NCI-H1092 treated with DMSO at 0.1 percent for 48 hours (cell line): ENCODE results near the gene PROX2.

Experiments
- DNase-seq: peaks from one replicate; lab custom pipeline; 2025; lab: John Stamatoyannopoulos, UW

The PROX2 gene

GRCh38 chr14:74875941-74876913, at the start of gene PROX2:
Gene PROX2, minus strand, starts transcription at chr14:74876145. Its CDS starts 12,311 bp downstream, at chr14:74863834.
- no peak for DNase-seq

DNA sequence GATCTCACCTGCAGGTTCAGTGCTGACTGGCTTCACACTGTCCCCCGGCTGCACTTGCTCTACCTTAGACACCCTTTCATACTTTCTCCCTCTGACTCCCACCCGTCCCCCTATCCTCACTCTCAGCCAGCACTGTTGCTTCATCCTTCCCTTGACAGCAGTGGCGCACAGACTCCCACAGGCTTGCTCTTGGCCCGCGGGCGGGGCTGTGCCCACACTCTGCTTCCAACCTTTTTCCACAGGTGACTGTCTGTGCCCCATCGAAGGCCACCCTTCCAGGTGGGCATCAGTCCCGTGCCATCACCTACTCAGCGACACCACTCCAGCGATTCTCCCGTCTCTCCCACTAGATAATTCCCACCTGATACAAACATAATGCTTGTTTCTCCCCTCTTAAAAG, 48.1 kb upstream of the PROX2 start:
- DNase-seq: no peak

DNA sequence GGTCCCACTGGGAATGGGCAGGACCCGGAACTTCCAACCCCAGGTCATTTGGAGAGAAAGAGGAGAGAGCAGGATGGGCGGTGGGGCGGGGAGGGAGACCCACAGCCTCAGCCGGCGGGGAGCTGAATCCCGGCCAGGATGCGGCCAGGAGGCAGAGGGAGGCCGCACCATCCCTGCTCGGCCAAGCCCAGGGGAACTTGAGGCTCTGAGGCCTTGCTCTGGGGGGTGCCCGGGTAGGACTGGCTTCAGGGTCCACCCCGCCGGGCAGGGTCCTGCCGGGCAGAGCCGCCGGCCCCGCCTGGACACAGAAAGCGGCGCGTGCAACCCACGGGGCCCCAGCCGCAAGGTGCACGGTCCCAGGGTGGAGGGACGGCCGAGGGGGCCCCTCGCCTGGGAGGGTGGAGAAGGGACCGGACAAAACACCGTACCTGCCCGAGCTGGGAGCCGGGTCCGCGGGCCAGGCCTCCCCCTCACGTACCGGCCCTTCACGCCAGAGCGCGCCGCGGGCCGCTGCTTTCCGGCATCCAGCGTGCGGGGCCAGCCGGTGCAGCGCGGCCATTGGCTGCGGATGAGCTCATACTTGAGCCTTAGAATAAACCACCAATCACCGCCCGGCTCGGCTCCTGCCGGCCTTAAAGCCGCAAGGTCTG, 46.9 kb upstream of the PROX2 start, which contains the start of gene RPS6KL1:
RPS6KL1 (minus strand) TSS at position 509 of the 650 bp plus-strand sequence. CDS start 1,719 bp downstream, outside the sequence.
- peak; percentile 80 for DNase-seq

- no peak for DNase-seq
Observed at GRCh38 chr14:74921987-74922751, 46.2 kb upstream of the PROX2 start.

- no peak for DNase-seq
Observed at GRCh38 chr14:74921053-74921620, 45.2 kb upstream of the PROX2 start.

- DNase-seq: no peak
Observed at GRCh38 chr14:74920281-74920680, 44.3 kb upstream of the PROX2 start.

DNA sequence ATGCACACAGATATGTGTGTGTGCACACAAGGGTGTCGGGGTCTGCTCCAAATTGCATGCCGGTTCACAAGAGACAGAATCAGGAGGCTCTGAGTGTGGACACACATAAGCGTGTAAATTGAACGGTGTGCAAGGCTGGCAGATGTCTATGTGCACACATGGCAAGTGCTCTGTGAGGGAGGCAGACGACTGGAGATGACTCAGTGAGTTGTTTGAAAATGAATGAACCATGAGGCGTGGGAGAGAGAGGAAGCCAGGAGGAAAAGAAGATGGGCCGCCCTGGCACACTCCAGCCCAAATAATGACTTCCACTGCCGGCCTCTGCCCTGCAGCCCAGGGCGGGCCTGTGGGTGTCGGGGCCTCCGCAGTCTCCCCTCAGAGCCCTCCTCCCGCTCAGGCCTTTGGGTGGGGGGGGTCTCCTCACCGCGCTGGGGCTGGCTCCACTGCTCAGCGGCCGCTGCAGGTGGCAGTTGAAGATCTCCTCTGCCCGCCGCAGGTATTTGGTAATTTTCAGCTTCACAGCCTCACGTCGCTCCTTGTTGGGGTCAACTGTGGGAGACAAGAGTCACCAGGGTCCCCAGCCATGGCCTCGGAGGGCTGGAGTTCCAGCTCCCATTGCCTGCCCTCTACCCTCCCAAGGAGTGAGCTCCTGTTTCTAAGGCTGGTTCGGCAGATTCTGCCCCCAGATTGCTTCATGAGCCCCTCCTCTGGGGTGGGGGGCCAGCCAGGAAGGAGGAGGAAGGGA, 43.6 kb upstream of the PROX2 start:
- no peak for DNase-seq

DNA sequence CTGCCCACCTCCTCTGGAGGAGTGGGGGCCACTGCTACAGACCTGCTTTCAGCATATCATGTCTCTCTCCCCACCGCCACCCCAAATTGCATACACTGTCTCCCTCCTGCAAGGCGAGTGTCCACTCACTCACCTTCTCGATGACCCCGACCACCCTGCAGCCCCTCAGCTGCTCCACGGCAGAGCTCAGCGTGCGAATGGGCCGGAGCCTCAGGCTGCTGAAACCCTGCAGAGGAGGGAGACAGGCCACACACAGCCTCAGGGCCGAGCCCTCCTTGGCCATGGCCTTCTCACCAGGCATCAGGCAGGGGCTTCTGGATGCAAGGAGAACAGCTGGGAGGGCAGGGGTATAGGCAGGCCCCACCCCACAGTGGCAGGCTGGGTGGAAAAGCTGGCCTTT, 42.4 kb upstream of the PROX2 start:
- DNase-seq: no peak

- no peak for DNase-seq
Observed at GRCh38 chr14:74917646-74918081, 41.7 kb upstream of the PROX2 start.

DNA sequence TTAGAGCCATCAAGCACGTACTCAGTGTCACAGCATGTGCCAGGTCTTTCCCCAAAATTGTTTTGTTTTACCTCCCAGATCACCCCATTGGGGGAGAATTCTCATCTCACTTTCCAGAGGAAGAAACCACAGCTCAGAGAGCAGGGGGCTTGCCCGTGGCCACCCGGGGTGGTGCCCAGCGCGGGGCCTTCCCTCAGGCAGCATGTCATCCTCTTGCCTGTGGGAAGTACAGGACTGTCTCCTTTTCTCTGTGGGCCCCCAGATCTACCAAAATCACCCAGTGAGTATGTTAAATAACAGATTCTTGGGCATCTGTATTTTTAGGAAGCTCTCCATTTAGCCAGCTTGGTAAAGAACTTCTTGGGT, 41.2 kb upstream of the PROX2 start:
- no peak for DNase-seq

GRCh38 chr14:74915826-74916225, 39.9 kb upstream of the PROX2 start:
- DNase-seq: no peak

GRCh38 chr14:74915426-74915825, 39.5 kb upstream of the PROX2 start:
- no peak for DNase-seq

DNA sequence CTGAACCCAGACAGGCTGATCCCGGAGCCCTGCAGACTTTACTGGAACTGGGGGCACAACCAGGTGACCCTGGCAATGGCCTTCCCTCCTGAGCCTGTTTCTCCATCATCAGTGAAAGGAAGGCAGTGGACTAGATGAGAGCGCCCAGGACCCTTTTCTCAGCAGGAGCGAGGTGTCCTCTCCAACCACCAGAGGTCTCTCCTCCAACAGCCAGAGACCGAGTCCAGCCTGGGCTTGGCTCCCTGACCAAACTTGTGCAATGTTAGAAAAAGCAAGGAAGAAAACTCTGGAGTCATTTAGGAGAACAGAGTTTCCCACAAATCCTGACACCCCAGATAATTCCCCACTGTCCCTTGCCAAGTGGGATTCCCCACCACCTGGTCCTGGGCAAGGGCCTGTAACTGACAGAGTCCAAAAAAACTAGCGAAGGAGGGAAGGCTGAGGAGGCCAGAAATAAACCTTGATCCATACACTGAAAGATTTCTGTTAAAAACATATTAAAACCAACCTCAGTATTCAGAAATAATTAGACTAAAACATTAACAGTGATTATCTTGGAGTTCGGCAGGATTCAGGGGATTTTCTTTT, 38.1 kb upstream of the PROX2 start:
- DNase-seq: no peak

- no peak for DNase-seq
Observed at GRCh38 chr14:74913393-74913910, 37.5 kb upstream of the PROX2 start.

DNA sequence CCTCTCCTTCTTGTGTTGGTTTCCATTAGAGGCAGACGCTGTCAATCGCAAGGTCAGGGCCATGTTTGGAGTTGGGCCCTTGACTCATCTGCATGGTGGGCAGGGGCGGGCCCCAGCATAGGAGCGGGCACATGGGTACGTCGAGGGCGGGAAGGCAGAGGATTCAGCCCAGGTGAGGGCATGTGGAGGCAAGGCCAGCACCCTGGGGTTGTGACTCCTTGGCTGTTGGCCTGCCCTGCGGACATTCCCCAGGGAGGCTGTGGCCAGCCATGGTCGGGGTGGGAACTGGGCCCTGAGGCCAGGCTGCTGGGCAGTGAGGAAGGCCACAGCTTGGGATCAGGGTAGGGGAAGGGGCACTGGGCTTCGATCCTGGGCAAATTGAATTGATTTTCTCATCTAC, 36.9 kb upstream of the PROX2 start:
- no peak for DNase-seq

DNA sequence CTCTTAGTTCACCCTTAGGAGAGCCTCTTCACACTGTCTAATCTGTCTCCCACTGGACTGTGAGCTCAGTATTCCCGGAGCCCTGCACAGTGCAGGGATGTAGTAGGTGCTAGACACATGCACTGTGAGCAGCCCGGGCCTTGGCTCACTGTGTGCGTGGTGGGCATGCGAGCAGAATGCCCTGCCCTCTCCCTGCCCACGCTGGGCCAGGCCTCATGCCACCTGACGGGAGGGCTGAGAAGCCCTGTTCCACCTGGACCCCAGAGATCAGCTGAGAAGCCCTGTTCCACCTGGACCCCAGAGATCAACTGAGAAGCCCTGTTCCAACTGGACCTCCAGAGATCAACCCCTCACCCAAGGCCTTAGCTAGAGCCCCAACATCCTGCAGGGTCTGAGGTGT, 36.2 kb upstream of the PROX2 start:
- DNase-seq: no peak

DNA sequence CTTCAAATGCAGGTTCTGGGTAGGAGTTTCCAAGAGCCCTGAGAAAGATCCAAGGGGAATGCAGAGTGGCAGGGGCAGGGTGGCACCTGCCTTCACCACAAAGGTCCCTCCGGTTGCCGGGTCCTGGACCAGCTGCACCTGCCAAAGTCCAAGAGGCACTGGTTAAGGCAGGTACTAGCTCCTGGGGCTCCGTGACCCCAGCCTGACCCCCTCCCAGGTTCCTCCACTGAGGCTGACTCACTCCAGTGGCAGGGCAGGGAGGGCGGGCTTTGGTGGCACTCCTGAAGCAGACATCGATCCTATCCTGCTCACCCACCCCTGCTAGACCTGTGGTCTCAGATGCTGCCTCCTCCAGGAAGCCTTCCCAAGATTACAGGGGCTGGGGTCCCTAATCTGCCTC, 35.8 kb upstream of the PROX2 start:
- no peak for DNase-seq

DNA sequence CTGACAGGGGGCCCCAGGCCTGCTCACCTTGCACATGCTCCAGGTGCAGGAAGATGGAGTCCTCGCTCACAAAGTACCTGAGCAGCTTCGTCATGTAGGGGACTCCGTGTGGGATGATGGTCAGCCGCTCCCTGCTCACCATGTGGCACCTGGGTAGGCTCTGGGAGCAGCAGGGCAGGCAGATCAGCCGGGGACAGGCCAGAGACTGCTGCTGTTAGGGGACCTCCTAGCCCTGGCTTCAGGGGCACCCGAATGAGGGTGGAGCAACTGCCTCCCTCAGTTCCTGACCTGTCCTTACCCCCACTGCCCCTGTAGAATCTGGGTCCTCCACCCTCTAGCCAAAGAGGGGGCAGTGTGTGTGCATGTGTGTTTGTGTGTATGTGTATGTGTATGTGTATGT, 35.3 kb upstream of the PROX2 start:
- no peak for DNase-seq

DNA sequence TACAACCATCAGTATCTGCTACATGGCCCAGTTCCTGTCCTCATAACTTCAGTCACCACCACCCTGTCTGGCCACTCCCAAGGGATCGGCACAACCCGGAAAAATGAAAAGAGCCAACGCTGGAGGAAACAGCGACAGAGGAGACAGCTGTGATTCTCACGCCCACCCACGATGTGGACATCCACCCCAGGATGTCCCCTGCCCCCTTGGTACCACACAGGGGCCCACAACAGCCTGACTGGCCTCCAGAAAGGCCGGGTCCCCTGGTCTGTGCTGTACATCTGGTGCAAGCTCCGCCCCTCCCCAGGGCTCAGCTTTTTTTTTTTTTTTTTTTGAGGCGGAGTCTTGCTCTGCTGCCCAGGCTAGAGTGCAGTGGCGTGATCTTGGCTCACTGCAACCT, 34.6 kb upstream of the PROX2 start:
- no peak for DNase-seq

GRCh38 chr14:74909911-74910310, 34.0 kb upstream of the PROX2 start:
- no peak for DNase-seq

GRCh38 chr14:74909501-74909900, 33.6 kb upstream of the PROX2 start:
- no peak for DNase-seq
